COLO668 (cell line): ENCODE measurements around the gene EFCAB8.

Experiments
- DNase-seq: peaks from one replicate; lab custom pipeline; 2025; ENCODE audit not compliant: unreplicated experiment; lab: John Stamatoyannopoulos, UW

The EFCAB8 gene

DNA sequence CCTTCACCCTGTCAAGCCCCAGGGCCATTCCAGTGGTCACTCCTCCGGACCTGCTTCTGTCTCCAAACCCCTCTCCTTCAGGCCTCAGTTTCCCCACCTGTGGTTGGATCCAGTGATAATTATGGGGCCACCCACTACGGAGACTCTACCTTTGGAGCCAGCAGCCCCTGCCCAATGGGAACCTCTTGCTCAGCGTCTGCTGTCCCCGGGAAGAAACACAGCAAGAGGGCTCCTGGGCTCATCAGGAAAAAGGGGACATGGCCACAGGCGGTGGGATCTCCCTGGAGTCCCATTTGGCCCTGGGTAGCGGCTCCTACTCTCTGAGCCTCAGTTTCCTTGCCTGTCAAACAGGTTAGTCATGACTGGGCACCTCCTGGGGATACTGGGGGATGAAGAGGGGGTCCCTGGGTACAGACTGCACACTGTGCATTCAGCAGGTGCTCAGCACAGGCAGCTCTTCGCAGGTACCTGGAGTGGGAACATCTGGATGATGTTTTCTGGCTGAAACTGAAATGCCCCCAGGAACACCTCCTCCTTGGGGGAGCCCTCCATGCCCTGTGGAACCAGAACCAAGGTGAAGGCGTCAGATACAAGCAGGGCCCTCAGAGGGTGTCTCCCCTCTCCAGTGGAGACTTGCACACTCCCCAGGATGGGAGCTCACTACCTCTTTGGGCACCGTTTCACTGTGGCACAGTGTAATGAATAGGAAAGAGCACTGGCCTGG, 126.1 kb downstream of the EFCAB8 start:
- no peak for DNase-seq

DNA sequence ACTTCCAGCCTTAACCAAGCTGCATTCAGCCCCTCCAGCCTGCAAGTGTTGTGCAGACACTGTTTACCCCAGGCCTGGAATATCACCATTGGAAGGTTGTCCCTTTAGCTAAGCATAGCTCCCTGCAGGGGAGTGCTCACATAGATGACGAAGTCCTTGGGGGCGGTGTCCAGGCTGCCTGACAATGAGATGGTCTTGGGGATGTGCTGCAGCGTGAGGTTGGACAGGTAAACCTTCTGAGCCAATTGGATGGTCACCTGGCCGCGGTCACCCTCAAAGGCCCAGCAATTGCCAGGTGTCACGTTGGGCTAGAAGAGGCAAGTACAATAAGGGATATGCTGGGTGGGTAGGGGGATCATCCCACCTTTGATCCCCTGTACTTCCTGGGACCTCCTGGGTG, 126.9 kb downstream of the EFCAB8 start:
- no peak for DNase-seq

DNA sequence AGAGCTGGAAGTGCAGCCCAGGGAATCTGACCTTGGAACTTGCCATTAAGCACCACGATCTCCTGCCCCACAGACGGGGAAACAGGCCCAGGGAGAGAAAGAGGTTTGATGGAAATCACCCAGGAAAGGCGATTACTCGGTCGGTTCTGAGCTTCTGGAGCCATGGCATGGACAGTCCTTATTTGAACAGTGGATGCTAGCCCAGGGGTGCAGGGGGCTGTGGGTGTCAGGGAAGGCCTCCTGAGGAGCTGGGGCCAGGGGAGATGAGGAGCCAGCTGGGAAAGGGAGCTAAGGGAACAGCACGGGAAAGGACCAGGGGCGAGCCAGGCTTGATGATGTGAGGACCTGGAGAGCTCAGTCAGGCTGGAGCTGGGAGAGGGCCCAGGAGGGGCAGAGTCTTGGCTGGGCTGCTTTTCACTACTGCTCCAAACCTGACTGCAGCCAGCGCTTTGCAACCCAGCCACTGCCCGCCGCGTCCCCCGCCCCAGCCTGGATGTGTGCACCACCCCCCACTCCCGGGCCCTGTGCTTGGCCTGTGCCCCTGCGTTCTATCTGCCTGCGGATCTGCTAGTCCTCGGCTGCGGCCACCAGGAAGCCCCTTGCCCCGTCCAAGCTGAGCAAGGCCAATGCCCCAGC, 127.7 kb downstream of the EFCAB8 start:
- DNase-seq, result no peak

DNA sequence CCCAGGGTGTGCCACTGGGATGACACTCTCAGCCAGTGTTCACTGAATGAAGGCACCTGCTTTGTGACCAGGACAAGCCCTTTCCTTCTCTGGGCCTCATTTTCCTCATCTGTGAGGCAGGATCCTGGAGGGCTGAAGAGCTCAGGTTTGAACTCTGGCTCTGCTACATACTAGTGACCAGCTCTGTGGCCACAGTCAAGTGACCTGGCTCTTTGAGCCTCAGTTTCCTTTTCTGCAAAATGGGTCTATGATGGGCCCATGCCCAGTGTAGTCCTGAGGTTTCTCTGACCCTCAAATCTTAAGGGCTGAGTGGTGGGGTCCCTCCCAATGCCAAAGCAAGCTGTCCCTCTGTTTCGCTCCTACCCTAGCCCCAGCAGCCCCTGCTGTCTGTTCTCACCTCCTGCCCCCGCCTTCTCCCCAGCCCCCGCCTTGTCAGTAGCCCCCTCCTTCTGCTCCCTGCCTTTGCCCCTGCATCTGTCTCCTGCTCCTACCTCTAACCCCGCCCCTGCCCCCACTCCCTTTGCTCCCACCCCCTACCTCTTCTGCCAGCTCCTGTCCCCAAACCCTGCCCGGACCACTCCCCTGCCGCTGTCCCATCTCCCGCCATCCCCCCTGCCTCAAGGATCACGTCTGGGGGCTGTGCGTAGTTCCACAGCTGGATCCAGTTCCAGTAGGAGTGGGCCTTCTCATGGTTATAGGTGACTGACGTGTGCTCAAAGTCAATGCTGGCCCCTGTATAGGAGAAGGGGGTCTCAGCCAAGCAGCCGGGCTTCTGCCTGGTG, 128.5 kb downstream of the EFCAB8 start:
- DNase-seq, result no peak

DNA sequence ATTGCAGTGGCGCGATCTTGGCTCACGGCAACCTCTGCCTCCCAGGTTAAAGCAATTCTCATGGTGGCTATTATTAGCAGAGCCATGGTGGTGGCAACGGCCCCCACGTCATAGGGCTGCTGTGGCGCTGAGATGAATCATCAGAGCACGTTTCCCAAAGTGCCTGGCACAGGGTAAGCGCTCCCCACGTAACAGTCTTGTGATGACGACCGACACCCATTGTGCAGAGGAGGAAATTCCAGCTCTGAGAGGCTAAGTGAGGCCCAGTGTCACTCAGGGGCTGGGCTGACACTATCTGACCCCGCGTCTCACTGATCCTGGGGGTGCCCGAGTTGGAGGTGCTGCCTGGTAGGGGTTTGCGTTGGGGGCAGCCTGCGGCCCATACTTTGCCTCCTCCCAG, 129.3 kb downstream of the EFCAB8 start:
- no peak for DNase-seq

DNA sequence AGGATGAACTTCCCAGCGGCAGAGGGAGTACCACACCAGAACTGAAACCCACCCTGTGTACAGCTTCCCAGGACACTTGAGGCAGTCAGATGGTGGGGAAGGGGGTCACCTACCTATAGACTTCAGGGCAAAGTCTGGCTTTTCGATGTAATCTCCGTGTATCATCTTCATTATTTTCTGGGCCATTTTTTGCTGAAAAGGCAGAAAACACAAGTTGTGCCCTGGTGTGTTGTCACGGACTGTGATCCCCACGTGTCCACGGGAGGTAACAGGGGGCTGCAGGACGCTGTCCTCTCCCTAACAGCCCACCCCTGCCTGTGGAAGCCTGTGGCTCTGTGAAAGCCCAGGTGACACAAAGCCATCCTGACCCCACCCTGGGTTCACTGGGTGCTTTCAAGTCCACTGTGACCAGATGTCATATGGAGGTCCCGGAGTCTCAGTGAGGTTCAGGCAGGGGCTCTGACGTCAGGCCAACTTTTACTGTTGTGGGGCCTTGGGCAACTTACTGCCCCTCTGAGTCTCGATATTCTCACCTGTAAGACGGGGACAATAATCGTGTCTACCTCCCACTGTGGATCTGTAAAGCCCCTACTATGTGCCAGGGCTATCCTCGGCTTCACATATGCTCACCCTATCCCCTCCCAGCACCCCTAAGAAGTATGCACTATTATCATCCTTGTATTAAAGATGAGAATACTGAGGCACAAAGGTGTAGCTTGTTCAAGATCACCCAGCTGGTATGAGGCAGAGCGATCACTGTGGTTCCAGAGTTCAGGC, 131.0 kb downstream of the EFCAB8 start:
- no peak for DNase-seq

DNA sequence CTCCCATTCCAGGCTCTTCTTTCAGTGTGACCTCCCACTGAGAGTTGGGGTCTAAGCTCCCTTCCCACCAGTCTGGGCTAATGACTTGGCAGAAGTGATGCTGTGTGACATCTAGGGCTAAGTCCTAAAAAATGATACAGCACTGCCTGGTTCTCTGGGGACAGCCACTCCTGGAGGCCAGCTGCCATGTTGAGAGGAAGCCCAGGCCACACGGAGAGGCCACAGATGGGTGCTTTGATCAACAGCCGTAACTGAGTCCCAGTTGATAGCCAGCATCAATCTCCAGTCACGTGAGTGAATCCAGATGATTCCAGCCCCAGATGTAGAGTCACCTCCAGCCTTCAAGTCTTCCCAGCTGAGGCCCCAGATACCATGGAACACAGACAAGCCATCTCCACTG, 131.7 kb downstream of the EFCAB8 start:
- no peak for DNase-seq

DNA sequence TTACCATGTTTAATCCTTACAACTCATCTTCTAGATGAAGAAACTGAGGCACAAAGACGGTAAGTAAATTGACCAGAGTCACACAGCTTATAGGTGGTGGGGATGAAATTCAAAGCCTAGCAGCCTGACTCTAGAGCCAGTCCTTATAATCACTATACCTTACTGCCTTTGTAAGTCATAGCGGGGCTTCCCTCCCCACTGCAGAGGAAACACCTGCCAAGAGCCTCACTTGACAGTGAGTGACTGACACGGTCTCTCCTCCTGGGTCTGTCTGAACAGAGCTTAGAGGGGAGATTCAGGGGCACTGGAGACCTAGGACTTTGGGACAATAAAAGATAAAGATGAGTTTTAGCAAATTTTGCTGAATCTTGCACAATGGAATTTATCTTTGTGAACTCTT, 132.7 kb downstream of the EFCAB8 start:
- no peak for DNase-seq

DNA sequence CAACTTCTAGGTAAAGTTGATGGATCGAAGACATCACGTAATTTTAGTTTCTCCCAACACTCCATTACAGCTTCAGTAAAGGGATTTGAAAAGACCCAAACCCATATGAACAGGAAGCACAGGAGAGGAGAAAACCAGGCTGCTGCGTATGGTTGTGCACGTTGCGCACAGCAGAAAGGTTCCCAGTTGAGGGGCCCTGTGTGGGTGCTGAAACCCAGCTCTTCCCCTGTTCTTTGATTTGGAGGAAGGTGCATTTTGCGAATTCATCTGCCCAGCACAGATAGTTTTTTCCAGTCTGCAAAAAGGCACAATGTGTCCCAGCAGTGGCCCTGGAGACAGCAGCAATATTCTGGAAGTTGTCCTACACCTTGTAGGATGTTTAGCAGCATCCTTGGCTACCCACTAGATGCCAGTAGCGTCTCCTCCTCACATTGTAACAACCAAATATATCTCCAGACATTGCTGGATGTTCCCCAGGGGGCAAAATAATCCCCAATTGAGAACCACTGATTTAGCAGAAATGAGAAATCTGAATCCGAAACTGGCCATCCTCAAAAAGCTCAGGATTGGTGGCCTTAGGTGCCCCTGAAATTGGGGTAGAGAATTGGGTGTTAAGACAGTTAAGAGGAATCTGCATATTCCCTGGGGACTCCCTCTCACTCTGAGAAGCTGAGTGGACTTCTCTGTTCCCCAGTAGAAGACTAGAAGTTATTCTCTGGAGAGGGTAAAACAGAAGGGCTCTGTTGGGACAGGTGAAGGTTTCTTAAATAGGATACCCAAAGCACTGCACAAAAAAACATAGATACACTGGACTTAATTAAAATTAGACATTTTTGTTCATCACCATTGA, 133.3 kb downstream of the EFCAB8 start:
- DNase-seq, result no peak

DNA sequence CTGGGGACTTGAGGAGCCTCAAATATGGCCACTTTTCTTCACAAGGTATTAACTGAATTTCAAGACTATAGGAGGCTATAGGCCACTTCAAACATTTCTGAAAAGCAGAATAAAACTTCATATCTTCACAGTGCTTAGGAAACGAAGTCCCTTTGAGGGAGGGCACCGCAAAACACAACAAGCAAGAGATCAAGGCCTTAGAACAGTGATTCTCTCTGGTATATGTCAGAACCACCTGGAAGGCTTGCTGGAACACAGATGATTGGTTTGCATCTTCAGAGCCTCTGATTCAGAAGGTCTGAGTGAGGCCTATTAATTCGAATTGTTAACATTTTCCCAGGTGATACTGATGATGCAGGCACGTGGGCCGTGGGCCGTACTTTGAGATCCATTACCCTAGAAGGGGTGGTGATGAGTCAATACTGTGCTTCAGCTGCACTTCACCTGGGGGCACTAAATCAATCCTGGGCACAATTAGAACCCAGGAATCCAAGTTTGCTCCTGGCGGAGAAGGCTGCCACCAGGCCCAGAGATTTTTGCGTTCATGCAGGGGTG, 134.8 kb downstream of the EFCAB8 start:
- DNase-seq, result no peak

DNA sequence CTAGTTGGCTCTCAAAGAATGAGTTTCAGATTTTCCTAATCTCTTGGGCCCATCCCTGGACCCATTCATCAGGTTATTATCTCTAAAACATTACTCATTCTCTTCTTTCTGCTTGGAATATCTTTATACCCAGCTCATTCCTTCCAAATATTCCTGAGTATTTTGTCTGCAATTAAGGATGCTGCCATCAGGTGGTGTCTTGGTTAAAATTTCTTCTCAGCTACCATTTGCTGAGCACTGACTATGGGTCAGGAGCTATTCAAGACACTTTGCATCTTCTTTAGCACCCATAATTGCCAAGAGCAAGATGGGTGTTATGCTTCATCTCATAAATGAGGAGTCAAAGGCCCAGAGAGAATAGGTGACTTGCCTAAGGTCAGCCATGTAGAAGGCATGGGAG, 137.1 kb downstream of the EFCAB8 start:
- DNase-seq, result no peak

DNA sequence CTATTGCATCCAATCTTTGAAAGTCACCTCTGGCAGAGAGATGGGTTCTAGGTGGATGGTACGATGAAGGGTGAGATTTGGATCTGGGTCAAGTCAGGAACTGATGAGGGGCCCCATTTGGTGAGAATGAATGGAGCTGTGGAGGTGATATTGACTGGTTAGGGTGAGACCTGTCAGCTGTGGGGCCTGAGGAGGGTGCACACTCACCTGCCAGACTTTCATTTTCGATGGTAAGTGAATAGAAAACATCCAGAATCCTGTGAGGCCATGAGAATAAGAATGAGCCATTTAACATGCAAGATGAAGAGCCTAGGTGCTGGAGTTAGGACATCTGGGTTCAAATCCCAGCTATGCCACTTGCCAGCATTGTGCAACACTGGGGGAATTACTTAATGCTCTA, 138.7 kb downstream of the EFCAB8 start:
- DNase-seq, result no peak

DNA sequence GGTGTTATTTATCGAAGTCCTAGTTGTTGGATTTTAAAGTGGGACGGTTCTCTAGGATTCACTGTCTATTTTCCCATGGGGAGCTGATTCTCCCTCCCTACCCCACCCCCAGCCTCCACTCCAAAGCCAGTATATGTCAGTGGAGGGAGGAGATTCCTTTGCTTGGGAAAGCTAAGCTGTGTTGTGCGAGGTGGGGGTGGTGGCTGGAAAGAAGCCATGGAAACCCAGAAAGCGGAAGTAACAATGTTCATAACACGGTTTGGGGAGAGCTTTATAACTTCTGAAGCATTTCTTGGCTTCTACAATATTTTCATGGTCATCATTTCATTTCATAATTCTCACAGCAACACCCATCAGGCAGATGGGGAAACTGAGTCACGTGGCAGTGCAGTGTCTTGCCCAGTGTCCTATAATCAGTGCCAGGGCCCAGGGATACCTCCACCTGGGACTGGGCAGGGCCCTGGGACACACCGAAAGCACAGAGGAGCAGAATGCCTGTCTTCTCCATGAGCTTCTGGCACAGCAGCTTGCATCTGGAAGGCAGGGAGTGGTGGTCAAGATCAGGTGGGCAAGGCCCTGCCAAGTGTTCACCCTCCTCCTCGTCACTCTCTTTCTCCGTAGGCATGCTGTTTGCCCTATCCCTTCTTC, 141.0 kb downstream of the EFCAB8 start:
- DNase-seq, result no peak

DNA sequence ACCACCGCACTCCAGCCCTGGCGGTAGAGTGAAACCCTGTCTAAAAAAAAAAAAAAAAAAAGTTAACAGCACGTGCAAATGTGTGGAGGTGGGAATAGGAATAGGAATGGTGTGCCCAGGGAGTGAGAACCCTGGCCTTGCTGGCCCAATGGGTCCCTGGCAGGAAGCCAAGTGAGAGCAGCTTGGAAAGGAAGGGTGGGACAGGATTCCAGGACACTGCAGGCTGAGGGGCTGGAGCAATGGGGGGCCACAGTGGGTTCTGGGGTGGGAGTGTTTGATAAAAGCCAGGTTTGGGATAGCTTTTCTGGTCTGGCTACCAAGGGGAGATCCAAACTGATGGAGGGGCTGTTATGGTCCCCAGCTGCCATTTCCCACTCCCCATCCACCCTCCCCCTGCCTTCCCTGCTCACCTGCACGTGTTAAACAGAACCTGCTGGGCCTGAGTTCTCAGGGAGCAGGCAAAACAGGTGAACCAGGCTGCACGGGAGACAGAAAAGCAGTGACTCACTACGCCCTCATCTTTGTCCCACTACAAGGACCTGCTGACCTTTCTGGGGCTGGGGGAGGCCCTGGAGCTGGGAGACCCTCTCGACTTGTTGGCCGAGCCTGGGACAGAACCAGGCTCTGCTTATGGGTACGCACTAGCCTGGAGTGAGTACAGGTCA, 142.2 kb downstream of the EFCAB8 start:
- DNase-seq, result no peak

DNA sequence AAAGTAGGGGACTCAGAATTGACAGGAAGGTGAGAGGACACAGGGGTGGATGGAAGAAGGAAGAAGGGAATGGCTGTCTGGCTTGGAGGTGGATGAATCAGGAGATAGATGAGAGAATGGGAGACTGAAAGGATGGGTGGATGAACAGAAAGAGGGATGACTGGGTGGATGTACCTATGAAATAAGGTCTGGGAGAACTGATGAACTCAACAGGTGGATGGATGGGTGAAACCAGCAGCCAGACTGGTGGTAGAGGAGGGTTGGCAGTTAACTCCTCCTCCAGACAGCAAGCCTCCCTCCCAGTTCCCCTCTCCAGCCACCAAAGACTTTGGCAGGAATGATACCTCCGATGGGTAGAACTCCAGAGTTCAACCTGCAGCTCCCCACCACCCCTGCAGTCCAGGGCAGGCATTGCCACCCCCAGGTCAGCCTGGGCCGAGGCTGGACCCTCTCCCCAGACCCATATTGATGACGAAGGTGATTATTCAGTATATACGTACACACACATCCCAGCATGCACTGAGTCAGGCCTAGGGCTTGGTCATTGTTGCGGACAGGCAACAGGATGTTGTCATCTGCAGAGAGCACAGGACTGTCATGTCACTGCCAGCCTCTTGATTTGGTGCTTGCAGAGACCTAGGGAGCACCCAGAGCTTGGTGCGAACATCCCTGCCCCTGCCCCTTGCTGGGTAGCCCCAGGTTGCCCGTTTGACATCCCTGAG, 143.5 kb downstream of the EFCAB8 start:
- DNase-seq, result no peak

DNA sequence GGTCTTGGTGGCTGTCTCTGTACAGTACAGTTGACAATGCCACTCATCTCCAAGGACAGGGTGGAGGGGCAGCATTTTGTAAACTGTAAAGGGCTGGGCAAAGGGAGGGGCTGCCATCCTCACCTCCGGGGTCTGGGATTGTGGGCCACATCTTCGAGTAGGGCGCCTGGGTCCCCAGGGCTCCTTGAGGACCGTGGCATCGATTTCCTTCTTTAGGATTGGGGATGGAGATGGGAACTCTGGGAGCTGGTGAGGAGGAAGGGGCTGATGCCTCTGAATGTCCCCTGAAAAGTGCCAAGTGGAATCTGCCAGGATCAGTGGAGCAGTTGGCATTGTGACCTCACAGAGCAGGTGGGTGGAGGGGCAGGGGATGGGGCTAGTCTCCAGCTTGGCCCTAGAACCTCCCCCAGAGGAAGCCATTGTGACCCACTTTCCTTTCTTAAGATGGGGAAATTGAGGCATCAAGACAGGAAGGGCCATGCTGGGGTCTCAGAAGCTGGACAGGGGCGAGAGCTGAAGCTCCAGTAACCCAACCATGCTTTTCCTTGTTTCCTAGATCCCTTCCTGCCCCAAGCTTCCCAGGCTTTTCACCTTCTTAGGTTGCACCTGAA, 145.5 kb downstream of the EFCAB8 start, which contains the start of gene SUN5:
SUN5 (minus strand) TSS at position 293 of the 611 bp plus-strand sequence; CDS start at position 200, 93 bp downstream.
- no peak for DNase-seq

DNA sequence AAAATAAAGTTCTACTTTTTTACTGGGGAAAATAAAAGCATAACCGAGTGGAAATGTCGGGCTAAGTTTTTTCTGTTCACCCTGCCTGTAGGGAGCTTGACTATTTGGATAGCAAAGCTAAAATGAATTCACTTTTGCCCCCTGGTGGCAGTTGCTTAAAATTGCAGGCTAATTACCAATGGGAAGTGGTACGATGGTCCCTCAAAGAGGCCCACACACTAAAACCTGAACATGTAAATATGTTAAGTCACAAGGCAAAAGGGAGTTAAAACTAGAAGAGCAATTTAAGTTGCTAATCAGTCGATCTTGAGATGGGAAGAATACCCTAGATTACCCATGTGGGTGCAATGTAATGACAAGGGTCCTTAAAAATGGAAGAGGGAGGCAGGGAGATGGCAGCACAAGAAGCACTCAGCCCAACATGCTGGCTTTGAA, 146.4 kb downstream of the EFCAB8 start:
- DNase-seq, result no peak
